WTC11 (cell line): ENCODE results near the gene KIAA1328. TPM values are rescaled to one million over a fixed set of nuclear protein-coding genes. Genes with fewer than 3 reads are reported as not detected.

ENCODE experiments used
- ATAC-seq: fragments of 200-7000 bp; cut with Tn5 transposase; 2 replicates; pipeline ENCODE4 v1.10.0; 2021; ENCODE audit warnings: mild to moderate bottlenecking, moderate library complexity
- CTCF ChIA-PET: fragments of 300-600 bp; sonication (Branson Sonifier 250); formaldehyde crosslinking; loops from one replicate; lab custom pipeline; 2021; ENCODE audit warnings: antibody characterized with exemption; lab: Charles Lee
- POLR2A ChIA-PET: fragments of 350-600 bp; sonication (Branson Sonifier 250); formaldehyde crosslinking; loops from one replicate; lab custom pipeline; 2021; ENCODE audit warnings: antibody characterized with exemption; lab: Charles Lee
- DNase-seq: peaks from one replicate; pipeline ENCODE4 v3.0.0; 2021; ENCODE audit warnings: low spot score
- H3K27ac Mint-ChIP-seq: 2 replicates; pipeline ENCODE4 v1.8.0; 2021; ENCODE audit warnings: mixed read lengths
- H3K27me3 Mint-ChIP-seq: 2 replicates; pipeline ENCODE4 v1.8.0; 2021; ENCODE audit warnings: low read depth, mild to moderate bottlenecking, moderate library complexity, mixed read lengths
- H3K36me3 Mint-ChIP-seq: 2 replicates; pipeline ENCODE4 v1.8.0; 2021; ENCODE audit warnings: mixed read lengths
- H3K4me1 Mint-ChIP-seq: 2 replicates; pipeline ENCODE4 v1.8.0; 2022; ENCODE audit warnings: mixed read lengths
- H3K4me3 Mint-ChIP-seq: 2 replicates; pipeline ENCODE4 v1.8.0; 2021; ENCODE audit warnings: mild to moderate bottlenecking, moderate library complexity, mixed read lengths
- H3K9me3 Mint-ChIP-seq: 2 replicates; pipeline ENCODE4 v1.8.0; 2021; ENCODE audit warnings: mixed read lengths
- EMX1 ChIP-seq: fragments of 250-450 bp; sonication (Bioruptor Pico); IDR thresholded peaks from 2 replicates; pipeline ENCODE4 v1.8.0; 2021; ENCODE audit warnings: mild to moderate bottlenecking
- FOXJ3 ChIP-seq: sonication (generic); formaldehyde crosslinking; IDR thresholded peaks from 2 replicates; pipeline ENCODE4 v1.9.0; 2021; ENCODE audit warnings: missing genetic modification reagents, mild to moderate bottlenecking, borderline replicate concordance
- HMGA2 ChIP-seq: fragments of 250-450 bp; sonication (Bioruptor Pico); IDR thresholded peaks from 2 replicates; pipeline ENCODE4 v1.4.0; 2021; ENCODE audit warnings: mild to moderate bottlenecking, moderate library complexity
- KAT7 ChIP-seq: sonication (generic); formaldehyde crosslinking; IDR thresholded peaks from 2 replicates; pipeline ENCODE4 v1.8.1; 2023; ENCODE audit warnings: missing genetic modification reagents, mild to moderate bottlenecking, borderline replicate concordance
- NFE2L1 ChIP-seq: sonication (generic); formaldehyde crosslinking; IDR thresholded peaks from 2 replicates; pipeline ENCODE4 v1.8.1; 2023; ENCODE audit warnings: missing genetic modification reagents
- OVOL2 ChIP-seq: fragments of 250-450 bp; sonication (Bioruptor Pico); IDR thresholded peaks from 2 replicates; pipeline ENCODE4 v1.9.0; 2021; ENCODE audit warnings: mild to moderate bottlenecking, borderline replicate concordance
- RORB ChIP-seq: fragments of 250-450 bp; sonication (Bioruptor Pico); IDR thresholded peaks from 2 replicates; pipeline ENCODE4 v1.9.0; 2021; ENCODE audit warnings: mild to moderate bottlenecking
- TCF7 ChIP-seq: sonication (generic); formaldehyde crosslinking; IDR thresholded peaks from 2 replicates; pipeline ENCODE4 v1.8.0; 2022; ENCODE audit warnings: mild to moderate bottlenecking, low read depth, missing genetic modification reagents, moderate library complexity
- TEAD1 ChIP-seq: sonication (generic); formaldehyde crosslinking; IDR thresholded peaks from 2 replicates; pipeline ENCODE4 v1.8.0; 2022; ENCODE audit warnings: mild to moderate bottlenecking, missing genetic modification reagents
- TEAD4 ChIP-seq: sonication (generic); formaldehyde crosslinking; IDR thresholded peaks from 2 replicates; pipeline ENCODE4 v1.8.0; 2022; ENCODE audit warnings: mild to moderate bottlenecking, missing genetic modification reagents
- ZNF121 ChIP-seq: sonication (generic); formaldehyde crosslinking; IDR thresholded peaks from 2 replicates; pipeline ENCODE4 v1.8.0; 2023; ENCODE audit warnings: missing genetic modification reagents
- ZNF138 ChIP-seq: sonication (generic); formaldehyde crosslinking; conservative IDR thresholded peaks from 2 replicates; pipeline ENCODE4 v1.8.1; 2022; ENCODE audit warnings: mild to moderate bottlenecking, moderate library complexity, missing genetic modification reagents
- total RNA-seq: library from RNA; stranded (reverse); gene quantifications from 3 replicates; pipeline ENCODE4 v1.2.3, GENCODE V29; 2021
- TF ChIP-seq, protein P1 (sequence below): sonication (generic); formaldehyde crosslinking; IDR thresholded peaks from 2 replicates; pipeline ENCODE4 v1.8.0; 2022; ENCODE audit warnings: mild to moderate bottlenecking, missing genetic modification reagents
- TF ChIP-seq, protein P2 (sequence below): sonication (generic); formaldehyde crosslinking; IDR thresholded peaks from 2 replicates; pipeline ENCODE4 v1.8.1; 2022; ENCODE audit warnings: mild to moderate bottlenecking, missing genetic modification reagents, moderate library complexity, borderline replicate concordance
- TF ChIP-seq, protein P3 (sequence below): sonication (generic); formaldehyde crosslinking; IDR thresholded peaks from 2 replicates; pipeline ENCODE4 v1.8.1; 2023; ENCODE audit warnings: mild to moderate bottlenecking, missing genetic modification reagents
- TF ChIP-seq, protein P4 (sequence below): fragments of 200-600 bp; IDR thresholded peaks from 2 replicates; pipeline ENCODE4 v1.8.0; 2022; ENCODE audit warnings: antibody characterized with exemption
- TF ChIP-seq, protein P5 (sequence below): sonication (generic); formaldehyde crosslinking; conservative IDR thresholded peaks from 2 replicates; pipeline ENCODE4 v1.8.1; 2022; ENCODE audit warnings: mild to moderate bottlenecking, missing genetic modification reagents
- TF ChIP-seq, protein P6 (sequence below): sonication (generic); formaldehyde crosslinking; IDR thresholded peaks from 2 replicates; pipeline ENCODE4 v1.8.0; 2022; ENCODE audit warnings: missing genetic modification reagents
- TF ChIP-seq, protein P7 (sequence below): sonication (generic); formaldehyde crosslinking; IDR thresholded peaks from 2 replicates; pipeline ENCODE4 v1.8.0; 2023; ENCODE audit warnings: missing genetic modification reagents
- TF ChIP-seq, protein P8 (sequence below): sonication (generic); formaldehyde crosslinking; conservative IDR thresholded peaks from 2 replicates; pipeline ENCODE4 v1.8.1; 2023; ENCODE audit warnings: mild to moderate bottlenecking, low read depth, missing genetic modification reagents, moderate library complexity
- TF ChIP-seq, protein P9 (sequence below): sonication (generic); formaldehyde crosslinking; IDR thresholded peaks from 2 replicates; pipeline ENCODE4 v1.8.1; 2023; ENCODE audit warnings: mild to moderate bottlenecking, moderate library complexity, missing genetic modification reagents

KIAA1328 gene
- total RNA-seq, 1 experiment from 2014 or later: 4.8 TPM

DNA sequence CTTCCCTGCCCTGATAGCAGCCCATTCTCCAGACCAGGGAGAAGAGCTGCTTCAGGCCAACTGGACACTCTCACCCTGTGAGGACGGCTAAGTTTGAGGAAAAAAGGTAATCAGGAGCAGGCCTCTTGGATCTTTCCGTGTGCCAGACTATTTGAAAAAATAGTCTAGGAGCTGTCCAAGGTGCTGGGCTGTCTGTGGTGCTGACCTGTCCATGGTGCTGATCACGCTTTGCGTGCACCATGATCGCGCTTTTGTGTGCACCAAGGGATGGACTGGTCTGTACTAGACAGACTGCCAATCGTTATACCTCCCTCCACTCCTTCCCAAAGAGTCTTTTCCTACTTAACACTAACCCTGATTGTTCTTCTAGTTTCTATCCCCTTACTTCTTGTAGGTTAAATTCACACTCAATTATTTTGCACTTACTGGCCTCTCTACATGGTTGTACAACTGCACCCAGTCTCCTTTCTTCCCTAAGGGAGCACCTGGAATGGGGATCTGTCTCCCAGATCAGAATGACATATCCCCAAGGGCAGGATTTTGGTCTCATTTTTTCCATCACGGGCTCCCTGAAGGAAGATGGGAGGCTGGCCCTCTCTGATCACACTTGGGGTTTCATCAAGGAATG is 441.2 kb downstream of the KIAA1328 start:
- H3K36me3 Mint-ChIP-seq: no peaks in the 10 kb centered on the region
- H3K9me3 Mint-ChIP-seq: no peaks in the 10 kb centered on the region
- peak; percentile 56 for ATAC-seq
- POLR2A ChIA-PET: no interaction called here
- DNase-seq: peak; percentile 64
- no peaks in the 10 kb centered on the region for H3K4me1 Mint-ChIP-seq
- H3K4me3 Mint-ChIP-seq: no peak overlapping the region
- H3K27ac Mint-ChIP-seq: no peak overlapping the region
- H3K27me3 Mint-ChIP-seq: peaks cover 9% of the 10 kb centered on the region
- CTCF ChIA-PET: no interaction called here
- TF ChIP-seq ZNF121 (peak; percentile 98), OVOL2 (CRISPR knock-in tag) (no peak), RORB (CRISPR knock-in tag) (no peak), TCF7 (CRISPR knock-in tag) (peak; percentile 99), KAT7 (CRISPR knock-in tag) (peak; percentile 100), EMX1 (CRISPR knock-in tag) (peak; percentile 86; the same call in 1 of the 2 replicates), NFE2L1 (CRISPR knock-in tag) (peak; percentile 100), TEAD1 (CRISPR knock-in tag) (peak; percentile 100), FOXJ3 (CRISPR knock-in tag) (peak; percentile 97), TEAD4 (CRISPR knock-in tag) (peak; percentile 100), ZNF138 (peak; percentile 97), HMGA2 (CRISPR knock-in tag) (no peak)
- TF ChIP-seq, protein P1, sequence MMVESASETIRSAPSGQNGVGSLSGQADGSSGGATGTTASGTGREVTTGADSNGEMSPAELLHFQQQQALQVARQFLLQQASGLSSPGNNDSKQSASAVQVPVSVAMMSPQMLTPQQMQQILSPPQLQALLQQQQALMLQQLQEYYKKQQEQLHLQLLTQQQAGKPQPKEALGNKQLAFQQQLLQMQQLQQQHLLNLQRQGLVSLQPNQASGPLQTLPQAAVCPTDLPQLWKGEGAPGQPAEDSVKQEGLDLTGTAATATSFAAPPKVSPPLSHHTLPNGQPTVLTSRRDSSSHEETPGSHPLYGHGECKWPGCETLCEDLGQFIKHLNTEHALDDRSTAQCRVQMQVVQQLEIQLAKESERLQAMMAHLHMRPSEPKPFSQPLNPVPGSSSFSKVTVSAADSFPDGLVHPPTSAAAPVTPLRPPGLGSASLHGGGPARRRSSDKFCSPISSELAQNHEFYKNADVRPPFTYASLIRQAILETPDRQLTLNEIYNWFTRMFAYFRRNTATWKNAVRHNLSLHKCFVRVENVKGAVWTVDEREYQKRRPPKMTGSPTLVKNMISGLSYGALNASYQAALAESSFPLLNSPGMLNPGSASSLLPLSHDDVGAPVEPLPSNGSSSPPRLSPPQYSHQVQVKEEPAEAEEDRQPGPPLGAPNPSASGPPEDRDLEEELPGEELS (CRISPR knock-in tag): peak; percentile 100
- TF ChIP-seq, protein P2, sequence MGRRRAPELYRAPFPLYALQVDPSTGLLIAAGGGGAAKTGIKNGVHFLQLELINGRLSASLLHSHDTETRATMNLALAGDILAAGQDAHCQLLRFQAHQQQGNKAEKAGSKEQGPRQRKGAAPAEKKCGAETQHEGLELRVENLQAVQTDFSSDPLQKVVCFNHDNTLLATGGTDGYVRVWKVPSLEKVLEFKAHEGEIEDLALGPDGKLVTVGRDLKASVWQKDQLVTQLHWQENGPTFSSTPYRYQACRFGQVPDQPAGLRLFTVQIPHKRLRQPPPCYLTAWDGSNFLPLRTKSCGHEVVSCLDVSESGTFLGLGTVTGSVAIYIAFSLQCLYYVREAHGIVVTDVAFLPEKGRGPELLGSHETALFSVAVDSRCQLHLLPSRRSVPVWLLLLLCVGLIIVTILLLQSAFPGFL (CRISPR knock-in tag): peak; percentile 99
- TF ChIP-seq, protein P3, sequence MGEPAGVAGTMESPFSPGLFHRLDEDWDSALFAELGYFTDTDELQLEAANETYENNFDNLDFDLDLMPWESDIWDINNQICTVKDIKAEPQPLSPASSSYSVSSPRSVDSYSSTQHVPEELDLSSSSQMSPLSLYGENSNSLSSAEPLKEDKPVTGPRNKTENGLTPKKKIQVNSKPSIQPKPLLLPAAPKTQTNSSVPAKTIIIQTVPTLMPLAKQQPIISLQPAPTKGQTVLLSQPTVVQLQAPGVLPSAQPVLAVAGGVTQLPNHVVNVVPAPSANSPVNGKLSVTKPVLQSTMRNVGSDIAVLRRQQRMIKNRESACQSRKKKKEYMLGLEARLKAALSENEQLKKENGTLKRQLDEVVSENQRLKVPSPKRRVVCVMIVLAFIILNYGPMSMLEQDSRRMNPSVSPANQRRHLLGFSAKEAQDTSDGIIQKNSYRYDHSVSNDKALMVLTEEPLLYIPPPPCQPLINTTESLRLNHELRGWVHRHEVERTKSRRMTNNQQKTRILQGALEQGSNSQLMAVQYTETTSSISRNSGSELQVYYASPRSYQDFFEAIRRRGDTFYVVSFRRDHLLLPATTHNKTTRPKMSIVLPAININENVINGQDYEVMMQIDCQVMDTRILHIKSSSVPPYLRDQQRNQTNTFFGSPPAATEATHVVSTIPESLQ (CRISPR knock-in tag): peak; percentile 97
- TF ChIP-seq, protein P4, sequence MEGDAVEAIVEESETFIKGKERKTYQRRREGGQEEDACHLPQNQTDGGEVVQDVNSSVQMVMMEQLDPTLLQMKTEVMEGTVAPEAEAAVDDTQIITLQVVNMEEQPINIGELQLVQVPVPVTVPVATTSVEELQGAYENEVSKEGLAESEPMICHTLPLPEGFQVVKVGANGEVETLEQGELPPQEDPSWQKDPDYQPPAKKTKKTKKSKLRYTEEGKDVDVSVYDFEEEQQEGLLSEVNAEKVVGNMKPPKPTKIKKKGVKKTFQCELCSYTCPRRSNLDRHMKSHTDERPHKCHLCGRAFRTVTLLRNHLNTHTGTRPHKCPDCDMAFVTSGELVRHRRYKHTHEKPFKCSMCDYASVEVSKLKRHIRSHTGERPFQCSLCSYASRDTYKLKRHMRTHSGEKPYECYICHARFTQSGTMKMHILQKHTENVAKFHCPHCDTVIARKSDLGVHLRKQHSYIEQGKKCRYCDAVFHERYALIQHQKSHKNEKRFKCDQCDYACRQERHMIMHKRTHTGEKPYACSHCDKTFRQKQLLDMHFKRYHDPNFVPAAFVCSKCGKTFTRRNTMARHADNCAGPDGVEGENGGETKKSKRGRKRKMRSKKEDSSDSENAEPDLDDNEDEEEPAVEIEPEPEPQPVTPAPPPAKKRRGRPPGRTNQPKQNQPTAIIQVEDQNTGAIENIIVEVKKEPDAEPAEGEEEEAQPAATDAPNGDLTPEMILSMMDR: no peak
- TF ChIP-seq, protein P5, sequence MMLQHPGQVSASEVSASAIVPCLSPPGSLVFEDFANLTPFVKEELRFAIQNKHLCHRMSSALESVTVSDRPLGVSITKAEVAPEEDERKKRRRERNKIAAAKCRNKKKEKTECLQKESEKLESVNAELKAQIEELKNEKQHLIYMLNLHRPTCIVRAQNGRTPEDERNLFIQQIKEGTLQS (CRISPR knock-in tag): peak; percentile 95
- TF ChIP-seq, protein P6, sequence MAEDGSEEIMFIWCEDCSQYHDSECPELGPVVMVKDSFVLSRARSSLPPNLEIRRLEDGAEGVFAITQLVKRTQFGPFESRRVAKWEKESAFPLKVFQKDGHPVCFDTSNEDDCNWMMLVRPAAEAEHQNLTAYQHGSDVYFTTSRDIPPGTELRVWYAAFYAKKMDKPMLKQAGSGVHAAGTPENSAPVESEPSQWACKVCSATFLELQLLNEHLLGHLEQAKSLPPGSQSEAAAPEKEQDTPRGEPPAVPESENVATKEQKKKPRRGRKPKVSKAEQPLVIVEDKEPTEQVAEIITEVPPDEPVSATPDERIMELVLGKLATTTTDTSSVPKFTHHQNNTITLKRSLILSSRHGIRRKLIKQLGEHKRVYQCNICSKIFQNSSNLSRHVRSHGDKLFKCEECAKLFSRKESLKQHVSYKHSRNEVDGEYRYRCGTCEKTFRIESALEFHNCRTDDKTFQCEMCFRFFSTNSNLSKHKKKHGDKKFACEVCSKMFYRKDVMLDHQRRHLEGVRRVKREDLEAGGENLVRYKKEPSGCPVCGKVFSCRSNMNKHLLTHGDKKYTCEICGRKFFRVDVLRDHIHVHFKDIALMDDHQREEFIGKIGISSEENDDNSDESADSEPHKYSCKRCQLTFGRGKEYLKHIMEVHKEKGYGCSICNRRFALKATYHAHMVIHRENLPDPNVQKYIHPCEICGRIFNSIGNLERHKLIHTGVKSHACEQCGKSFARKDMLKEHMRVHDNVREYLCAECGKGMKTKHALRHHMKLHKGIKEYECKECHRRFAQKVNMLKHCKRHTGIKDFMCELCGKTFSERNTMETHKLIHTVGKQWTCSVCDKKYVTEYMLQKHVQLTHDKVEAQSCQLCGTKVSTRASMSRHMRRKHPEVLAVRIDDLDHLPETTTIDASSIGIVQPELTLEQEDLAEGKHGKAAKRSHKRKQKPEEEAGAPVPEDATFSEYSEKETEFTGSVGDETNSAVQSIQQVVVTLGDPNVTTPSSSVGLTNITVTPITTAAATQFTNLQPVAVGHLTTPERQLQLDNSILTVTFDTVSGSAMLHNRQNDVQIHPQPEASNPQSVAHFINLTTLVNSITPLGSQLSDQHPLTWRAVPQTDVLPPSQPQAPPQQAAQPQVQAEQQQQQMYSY (CRISPR knock-in tag): peak; percentile 88
- TF ChIP-seq, protein P7, sequence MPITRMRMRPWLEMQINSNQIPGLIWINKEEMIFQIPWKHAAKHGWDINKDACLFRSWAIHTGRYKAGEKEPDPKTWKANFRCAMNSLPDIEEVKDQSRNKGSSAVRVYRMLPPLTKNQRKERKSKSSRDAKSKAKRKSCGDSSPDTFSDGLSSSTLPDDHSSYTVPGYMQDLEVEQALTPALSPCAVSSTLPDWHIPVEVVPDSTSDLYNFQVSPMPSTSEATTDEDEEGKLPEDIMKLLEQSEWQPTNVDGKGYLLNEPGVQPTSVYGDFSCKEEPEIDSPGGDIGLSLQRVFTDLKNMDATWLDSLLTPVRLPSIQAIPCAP (CRISPR knock-in tag): peak; percentile 100
- TF ChIP-seq, protein P8, sequence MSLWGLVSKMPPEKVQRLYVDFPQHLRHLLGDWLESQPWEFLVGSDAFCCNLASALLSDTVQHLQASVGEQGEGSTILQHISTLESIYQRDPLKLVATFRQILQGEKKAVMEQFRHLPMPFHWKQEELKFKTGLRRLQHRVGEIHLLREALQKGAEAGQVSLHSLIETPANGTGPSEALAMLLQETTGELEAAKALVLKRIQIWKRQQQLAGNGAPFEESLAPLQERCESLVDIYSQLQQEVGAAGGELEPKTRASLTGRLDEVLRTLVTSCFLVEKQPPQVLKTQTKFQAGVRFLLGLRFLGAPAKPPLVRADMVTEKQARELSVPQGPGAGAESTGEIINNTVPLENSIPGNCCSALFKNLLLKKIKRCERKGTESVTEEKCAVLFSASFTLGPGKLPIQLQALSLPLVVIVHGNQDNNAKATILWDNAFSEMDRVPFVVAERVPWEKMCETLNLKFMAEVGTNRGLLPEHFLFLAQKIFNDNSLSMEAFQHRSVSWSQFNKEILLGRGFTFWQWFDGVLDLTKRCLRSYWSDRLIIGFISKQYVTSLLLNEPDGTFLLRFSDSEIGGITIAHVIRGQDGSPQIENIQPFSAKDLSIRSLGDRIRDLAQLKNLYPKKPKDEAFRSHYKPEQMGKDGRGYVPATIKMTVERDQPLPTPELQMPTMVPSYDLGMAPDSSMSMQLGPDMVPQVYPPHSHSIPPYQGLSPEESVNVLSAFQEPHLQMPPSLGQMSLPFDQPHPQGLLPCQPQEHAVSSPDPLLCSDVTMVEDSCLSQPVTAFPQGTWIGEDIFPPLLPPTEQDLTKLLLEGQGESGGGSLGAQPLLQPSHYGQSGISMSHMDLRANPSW (CRISPR knock-in tag): peak; percentile 98
- TF ChIP-seq, protein P9, sequence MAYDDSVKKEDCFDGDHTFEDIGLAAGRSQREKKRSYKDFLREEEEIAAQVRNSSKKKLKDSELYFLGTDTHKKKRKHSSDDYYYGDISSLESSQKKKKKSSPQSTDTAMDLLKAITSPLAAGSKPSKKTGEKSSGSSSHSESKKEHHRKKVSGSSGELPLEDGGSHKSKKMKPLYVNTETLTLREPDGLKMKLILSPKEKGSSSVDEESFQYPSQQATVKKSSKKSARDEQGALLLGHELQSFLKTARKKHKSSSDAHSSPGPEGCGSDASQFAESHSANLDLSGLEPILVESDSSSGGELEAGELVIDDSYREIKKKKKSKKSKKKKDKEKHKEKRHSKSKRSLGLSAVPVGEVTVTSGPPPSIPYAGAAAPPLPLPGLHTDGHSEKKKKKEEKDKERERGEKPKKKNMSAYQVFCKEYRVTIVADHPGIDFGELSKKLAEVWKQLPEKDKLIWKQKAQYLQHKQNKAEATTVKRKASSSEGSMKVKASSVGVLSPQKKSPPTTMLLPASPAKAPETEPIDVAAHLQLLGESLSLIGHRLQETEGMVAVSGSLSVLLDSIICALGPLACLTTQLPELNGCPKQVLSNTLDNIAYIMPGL (CRISPR knock-in tag): peak; percentile 78; the same call in 1 of the 2 replicates
